Stimulated activated CD8-positive, alpha-beta memory T cell treated with anti-CD3 and anti-CD28 coated beads, Interleukin-7, amount 100 ng/mL, for 24 hours (primary cell): ENCODE measurements around the gene CD276.

Experiments used
- DNase-seq: peaks from one replicate; pipeline ENCODE4 v3.0.0-alpha.2; 2020; ENCODE audit warnings: low read depth

CD276 gene

DNA sequence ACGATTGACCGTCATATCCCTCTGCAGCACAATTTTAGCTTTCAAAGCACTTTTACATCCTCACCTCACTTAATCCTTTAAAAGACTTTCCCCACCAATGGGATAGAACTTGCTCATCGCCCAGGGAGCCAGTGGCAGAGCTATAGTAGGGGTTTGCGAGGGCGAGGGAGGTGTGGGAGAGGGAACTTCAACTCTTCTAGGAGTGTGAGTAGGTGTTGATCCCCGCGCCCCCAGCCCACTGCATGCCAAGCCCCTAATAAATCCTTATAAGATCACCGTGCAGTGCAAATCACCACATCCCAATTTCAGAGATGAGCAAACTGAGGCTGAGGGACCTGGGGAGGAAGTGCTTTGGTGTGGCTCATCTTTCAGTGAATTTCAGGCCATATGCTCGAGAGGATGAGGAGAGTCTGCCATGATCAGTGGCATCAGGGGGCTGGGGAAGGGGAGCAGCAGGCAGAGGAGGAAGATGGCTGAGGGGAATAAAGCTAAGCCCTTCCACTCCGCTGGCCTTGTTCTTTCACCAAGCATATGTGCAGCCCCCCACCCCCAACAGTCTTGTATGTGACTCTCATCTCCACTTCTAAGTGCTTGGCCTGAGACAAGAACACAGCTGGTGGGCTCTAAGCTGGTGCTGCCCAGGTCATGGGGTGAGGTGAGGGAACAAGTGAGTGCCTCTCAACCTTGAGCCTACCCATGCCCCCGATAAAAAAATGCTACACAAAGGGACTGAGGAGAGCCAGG, 63.8 kb downstream of the CD276 start:
- no peak for DNase-seq

DNA sequence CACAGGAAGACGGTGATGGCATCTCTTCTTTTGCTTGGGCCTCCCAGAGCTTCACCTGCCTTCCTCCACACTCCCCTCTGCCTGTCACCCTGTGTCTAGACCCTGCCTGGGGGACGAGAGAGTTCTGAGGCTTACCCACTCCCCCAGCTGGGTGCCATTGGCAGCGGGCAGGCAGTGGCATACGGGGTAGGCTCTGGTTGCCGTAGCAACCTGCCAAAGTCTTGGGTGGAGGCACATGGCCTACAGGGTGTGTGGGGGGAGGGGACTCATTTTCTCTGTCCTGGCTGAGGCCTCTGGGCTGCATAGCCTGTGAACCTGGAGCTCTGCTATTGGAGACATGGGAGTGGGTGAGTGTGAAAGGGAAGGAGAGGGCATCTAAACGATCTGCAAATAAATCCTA, 64.5 kb downstream of the CD276 start:
- no peak for DNase-seq

DNA sequence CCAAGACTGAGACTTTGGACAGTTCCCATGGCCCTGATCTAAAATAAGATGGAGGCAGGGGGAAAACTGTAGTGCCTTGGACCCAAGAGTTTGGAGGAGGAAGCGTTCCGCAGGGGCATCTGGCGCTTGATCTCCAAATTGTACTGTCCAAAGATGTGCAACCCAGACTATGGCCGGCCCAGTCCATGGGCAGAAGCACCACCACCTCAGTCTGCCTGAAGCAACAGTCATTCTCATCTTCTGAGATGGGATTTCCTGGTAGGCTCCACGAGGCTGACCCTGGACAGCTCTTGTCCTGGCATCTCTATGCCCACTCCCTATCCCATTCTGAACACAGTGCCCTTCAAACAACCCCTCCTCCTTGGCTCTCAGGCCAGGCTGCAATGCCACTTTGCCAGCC, 65.3 kb downstream of the CD276 start:
- DNase-seq: no peak

- DNase-seq: no peak
These were observed 65.8 kb downstream of the CD276 start for GRCh38 chr15:73749971-73750370.

GRCh38 chr15:73750438-73750837, 66.3 kb downstream of the CD276 start:
- DNase-seq: no peak

GRCh38 chr15:73750951-73751350, 66.8 kb downstream of the CD276 start:
- no peak for DNase-seq

DNA sequence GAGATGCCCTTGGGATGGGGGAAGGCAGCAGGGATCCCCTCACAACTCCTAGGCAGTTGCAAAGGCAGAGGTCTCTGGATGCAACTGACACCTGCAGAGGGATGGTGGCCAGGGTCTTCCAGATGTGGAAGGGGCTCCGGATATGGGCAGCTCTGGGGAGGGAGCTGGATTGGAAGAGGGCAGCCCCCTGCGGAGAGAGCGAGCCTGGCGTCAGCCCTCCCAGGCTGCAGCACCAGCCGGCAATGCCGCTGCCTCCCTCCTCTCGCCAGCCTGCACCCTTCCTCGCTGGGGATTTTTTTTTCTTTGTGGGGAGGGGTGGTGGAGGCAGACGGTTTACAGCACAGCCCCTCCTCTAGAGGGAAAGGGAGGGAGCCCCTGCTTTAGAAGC, 67.3 kb downstream of the CD276 start:
- no peak for DNase-seq

- no peak for DNase-seq
These were observed 68.0 kb downstream of the CD276 start for GRCh38 chr15:73751899-73752805.

DNA sequence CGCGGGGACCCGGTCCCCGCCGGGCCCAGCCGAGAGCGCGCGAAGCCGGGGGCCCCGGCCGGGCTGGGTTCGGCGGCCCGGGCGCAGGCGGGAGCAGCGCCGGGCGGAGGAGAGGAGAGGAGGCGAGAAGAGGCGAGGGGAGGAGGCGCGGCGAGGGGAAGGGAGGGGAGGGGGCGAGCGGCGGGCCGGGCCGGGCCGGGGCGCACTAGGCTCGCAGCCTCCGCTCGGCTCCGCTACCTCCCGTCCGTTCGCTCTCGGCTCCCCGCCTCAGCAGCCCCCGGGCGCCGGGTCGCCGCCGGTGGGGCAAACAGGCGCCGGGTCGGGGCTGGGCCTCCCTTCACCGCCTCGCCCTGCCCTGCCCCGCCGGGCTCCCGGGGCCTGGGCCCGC, 68.6 kb downstream of the CD276 start:
- DNase-seq: no peak

- no peak for DNase-seq
These were observed 69.3 kb downstream of the CD276 start, which contains the start of gene INSYN1 for GRCh38 chr15:73753250-73754130. INSYN1 (minus strand) TSS chr15:73753351; CDS start chr15:73751130, 2,221 bp downstream.

DNA sequence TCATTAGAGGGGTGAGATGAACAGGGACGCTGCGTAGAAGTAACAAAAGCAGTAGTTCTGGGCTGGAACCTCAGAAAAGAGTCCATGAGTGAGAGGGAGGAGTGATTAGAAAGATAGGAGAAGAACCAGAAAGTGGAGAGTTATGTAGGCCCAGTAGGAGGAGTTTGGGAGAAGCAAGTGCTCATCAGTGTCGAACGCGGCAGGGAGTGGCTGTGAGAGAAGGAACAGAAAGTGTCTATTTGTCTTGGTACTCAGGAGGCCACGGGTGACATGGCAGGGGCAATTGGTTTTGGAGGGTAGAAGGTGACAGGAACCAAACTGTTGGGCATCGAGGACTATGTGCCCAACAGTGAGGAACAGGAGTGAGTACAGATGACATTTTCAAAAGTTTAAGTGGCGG, 70.3 kb downstream of the CD276 start:
- DNase-seq: no peak

DNA sequence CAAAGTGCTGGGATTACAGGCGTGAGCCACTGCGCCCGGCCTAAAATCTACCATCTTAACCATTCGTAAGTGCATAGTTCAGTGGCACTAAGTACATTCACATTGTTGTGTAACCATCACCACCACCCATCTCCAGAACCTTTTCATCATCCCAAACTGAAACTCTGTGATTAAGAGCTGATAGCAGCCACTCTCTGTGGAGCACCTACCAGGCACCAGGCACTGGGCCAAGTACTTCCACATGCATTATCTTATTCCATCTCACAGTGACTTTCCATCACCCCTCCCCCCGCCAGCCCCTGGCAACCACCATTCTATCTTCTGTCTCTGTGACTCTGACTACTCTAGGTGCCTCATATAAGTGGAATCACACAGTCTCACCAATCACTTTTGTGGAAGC, 71.3 kb downstream of the CD276 start:
- no peak for DNase-seq

DNA sequence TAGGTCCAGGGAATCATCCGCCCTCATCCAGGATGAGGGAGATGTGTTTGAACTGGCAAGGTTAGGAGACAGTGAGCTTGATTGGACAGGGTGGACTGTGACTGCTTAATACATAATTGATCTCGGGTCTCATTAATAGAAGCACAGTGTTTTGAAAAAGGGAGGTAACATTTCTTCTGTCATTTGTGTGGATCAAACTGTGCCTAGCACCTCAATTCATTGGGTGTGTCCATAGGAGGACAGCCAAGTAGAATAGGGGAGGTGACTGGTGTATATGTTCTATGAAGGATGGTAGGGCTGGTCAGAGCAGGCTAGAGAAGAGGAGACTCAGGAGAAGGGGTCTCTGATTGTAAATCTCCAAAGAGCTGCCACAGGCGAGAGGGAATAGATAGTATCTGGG, 71.8 kb downstream of the CD276 start:
- no peak for DNase-seq

DNA sequence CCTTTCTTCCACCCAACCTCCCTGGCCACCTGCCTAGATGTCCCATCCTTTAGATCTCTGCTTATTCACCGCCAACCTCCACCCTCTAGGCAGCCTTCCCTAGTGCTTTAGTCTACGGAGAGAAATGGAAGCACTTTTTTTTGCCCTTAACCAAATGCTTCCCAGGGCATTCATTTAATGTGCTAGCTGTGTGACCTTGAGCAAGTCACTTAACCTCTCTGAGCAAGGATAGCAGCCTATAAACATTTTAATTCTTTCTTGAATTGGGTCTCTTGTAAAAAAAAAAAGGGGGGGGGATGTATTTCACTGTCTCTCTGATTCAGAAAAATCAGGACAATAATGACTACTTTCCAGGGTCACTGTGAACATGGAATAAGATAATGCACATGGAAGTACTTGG, 72.2 kb downstream of the CD276 start:
- no peak for DNase-seq

DNA sequence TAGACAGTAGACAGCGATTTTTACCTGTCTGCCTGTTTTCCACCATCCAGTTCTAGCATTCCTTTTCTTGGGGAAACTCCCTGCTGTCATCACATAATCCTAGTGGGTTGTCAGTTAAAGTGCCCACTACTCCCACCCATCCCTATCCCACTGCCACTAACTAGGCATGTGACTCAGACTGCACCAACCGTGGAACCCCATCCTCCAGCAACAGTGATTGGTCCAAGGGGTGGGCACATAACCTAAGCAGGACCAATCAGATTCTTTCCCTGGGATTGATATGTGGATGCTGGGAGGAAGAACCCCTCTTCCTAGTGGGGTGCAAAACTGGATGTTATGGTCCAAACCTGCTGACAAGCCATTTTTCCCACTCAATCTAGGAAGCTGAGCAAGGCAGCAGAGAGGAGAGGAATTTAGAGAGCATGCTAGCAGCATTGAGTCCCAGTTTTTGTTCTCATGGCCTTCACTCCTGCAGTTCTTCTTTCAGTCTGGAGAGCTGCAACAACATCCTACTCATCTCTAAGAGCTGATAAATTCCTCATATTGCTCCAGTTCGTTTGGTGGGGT, 72.8 kb downstream of the CD276 start:
- no peak for DNase-seq

- no peak for DNase-seq
These were observed 73.4 kb downstream of the CD276 start for GRCh38 chr15:73757571-73757970.

DNA sequence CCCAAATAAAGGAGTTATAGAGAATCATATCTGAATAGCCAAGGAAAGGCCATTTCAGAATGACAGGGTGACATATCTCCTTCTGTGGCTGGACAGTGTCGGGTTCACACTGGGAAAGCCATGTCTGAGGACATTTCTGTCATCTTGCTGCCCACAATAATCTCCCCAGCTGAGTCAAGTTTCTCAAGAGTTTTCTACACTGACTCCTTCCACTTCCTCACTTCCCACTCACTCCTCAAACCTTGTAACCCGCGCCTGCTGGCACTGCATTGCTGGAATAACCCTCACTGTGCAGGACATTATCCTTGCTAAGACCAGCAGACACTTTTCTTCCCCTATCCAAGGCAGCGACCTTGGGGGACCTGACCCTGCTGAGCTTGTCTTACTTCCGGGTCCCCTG, 74.3 kb downstream of the CD276 start:
- no peak for DNase-seq

GRCh38 chr15:73760330-73761329, 76.4 kb downstream of the CD276 start:
- DNase-seq: no peak

GRCh38 chr15:73763931-73764330, 79.7 kb downstream of the CD276 start:
- DNase-seq: no peak
